Measurements from ENCODE around the gene GCKR. TPM values are rescaled to one million over a fixed set of nuclear protein-coding genes. Genes with fewer than 3 reads are reported as not detected.

Gene GCKR
- total and polyA plus RNA-seq, 2 donors (not counting 3 experiments of a cell fraction or from before 2014, with no cell fraction given): 0.27 to 0.52 TPM

GRCh38 chr2:27492557-27492956, 4.1 kb upstream of the GCKR start:
- FAIRE-seq: no peak
- no peak for TF ChIP-seq POLR2AphosphoS5 (IDR thresholded peaks at IDR 0.05; ENCODE audit: insufficient read depth, low read depth, low read length)
- no peak for TF ChIP-seq JUN (IDR thresholded peaks at IDR 0.05; ENCODE audit: borderline replicate concordance, insufficient read depth, insufficient read length, low read depth)
- TF ChIP-seq GATA2 (IDR thresholded peaks at IDR 0.05; ENCODE audit: insufficient read depth, insufficient read length, low read depth, low read length): no peak
- no peak for TF ChIP-seq EZH2 (IDR thresholded peaks at IDR 0.05; ENCODE audit: borderline replicate concordance, low read depth, low read length, severe bottlenecking)
- H3K27me3 ChIP-seq (ENCODE audit: control insufficient read depth in 2 of 2, insufficient read depth in 2 of 2, low read length in 2 of 2): no peaks in the 10 kb centered on the region

GRCh38 chr2:27493948-27494283, 2.7 kb upstream of the GCKR start:
- H3K4me3 ChIP-seq (replicated peaks in 1 of 3; ENCODE audit: insufficient read depth in 1 of 3, low read depth in 1 of 3, low read length in 3 of 3): no peak overlapping the region
- peaks cover 24% of the 10 kb centered on the region for H3K4me1 ChIP-seq (ENCODE audit: control insufficient read depth, extremely low read depth, insufficient read depth, low read length)
- no peaks in the 10 kb centered on the region for H3K27me3 ChIP-seq (ENCODE audit: control insufficient read depth in 2 of 2, insufficient read depth in 2 of 2, low read length in 2 of 2)
- FAIRE-seq: no peak
- H2AFZ ChIP-seq (ENCODE audit: low read depth, low read length): no peak overlapping the region
- H3K9me1 ChIP-seq (replicated peaks; ENCODE audit: control insufficient read depth, extremely low read depth, insufficient read depth, low read length): no peaks in the 10 kb centered on the region
- TSS peak; percentile 33 for BruUV-seq (replicated peaks)
- no peak for DNase-seq (ENCODE audit: low read depth, low spot score)
- CTCF ChIA-PET: interaction anchor here (3.6 kb wide), 1 partner anchor 190 kb away, joined by 11 read pairs; no protein-coding TSS in a partner anchor
- dilution Hi-C loops (cut with MboI; ENCODE audit: extremely low pct_ligation_motif_present, low sequenced_read_pairs) (no loop called here), intact Hi-C loops (cut with micrococcal nuclease) (loop anchor here (1.0 to 2.0 kb wide), 2 partner anchors 73 to 89 kb away; partner anchors contain the start of gene ZNF512)
- TF ChIP-seq MAX (IDR thresholded peaks at IDR 0.05; ENCODE audit: insufficient read depth, insufficient read length) (no peak), GATA2 (IDR thresholded peaks at IDR 0.05; ENCODE audit: insufficient read depth, insufficient read length, low read depth, low read length) (no peak), CTCF (IDR thresholded peaks at IDR 0.05; ENCODE audit: extremely low read depth in 1 of 2, insufficient read depth in 1 of 2, low read depth in 1 of 2, low read length in 2 of 2) (no peak), MYC (IDR thresholded peaks at IDR 0.05; ENCODE audit: low read depth, low read length) (no peak), POLR2A (IDR thresholded peaks at IDR 0.05; ENCODE audit: low read depth, low read length) (no peak), JUN (IDR thresholded peaks at IDR 0.05; ENCODE audit: borderline replicate concordance, insufficient read depth, insufficient read length, low read depth) (no peak)
- H3K4me2 ChIP-seq (ENCODE audit: insufficient read depth, low read length): peak overlapping the region; percentile 94
- POLR2A ChIA-PET: no interaction called here
- H3K9ac ChIP-seq (replicated peaks; ENCODE audit: extremely low read depth, insufficient read depth, low read length): no peak overlapping the region
- no peaks in the 10 kb centered on the region for H3K79me2 ChIP-seq (ENCODE audit: control insufficient read depth, insufficient read depth, low read length)
- no peaks in the 10 kb centered on the region for H3K9me3 ChIP-seq (replicated peaks; ENCODE audit: control insufficient read depth, insufficient read depth, low read length)
- no peak overlapping the region for H3K27ac ChIP-seq (ENCODE audit: insufficient read depth, low read depth, low read length)
- no peaks in the 10 kb centered on the region for H4K20me1 ChIP-seq (replicated peaks; ENCODE audit: control insufficient read depth, extremely low read depth, insufficient read depth, low read length)
- peaks cover 0 to 4% of the 10 kb centered on the region in 2 experiments for H3K36me3 ChIP-seq (ENCODE audit: control insufficient read depth in 2 of 2, extremely low read depth in 1 of 2, insufficient read depth in 2 of 2, low read length in 2 of 2)

More at GRCh38 chr2:27492557-27492956, 4.1 kb upstream of the GCKR start:
- H3K79me2 ChIP-seq (ENCODE audit: control insufficient read depth, insufficient read depth, low read length): no peaks in the 10 kb centered on the region
- no peak for DNase-seq (ENCODE audit: low read depth, low spot score)
- no peaks in the 10 kb centered on the region for H3K9me3 ChIP-seq (replicated peaks; ENCODE audit: control insufficient read depth, insufficient read depth, low read length)
- H3K36me3 ChIP-seq (ENCODE audit: control insufficient read depth in 2 of 2, extremely low read depth in 1 of 2, insufficient read depth in 2 of 2, low read length in 2 of 2): peaks cover 0 to 4% of the 10 kb centered on the region in 2 experiments
- H3K9ac ChIP-seq (replicated peaks; ENCODE audit: extremely low read depth, insufficient read depth, low read length): no peak overlapping the region
- CTCF ChIA-PET: interaction anchor here (3.6 kb wide), 1 partner anchor 191 kb away, joined by 11 read pairs; no protein-coding TSS in a partner anchor
- H3K9me1 ChIP-seq (replicated peaks; ENCODE audit: control insufficient read depth, extremely low read depth, insufficient read depth, low read length): no peaks in the 10 kb centered on the region
- dilution Hi-C loops (cut with MboI; ENCODE audit: extremely low pct_ligation_motif_present, low sequenced_read_pairs): no loop called here
- no TSS peak for BruUV-seq (replicated peaks)
- no peak overlapping the region for H3K27ac ChIP-seq (ENCODE audit: insufficient read depth, low read depth, low read length)
- no peak overlapping the region for H3K4me2 ChIP-seq (ENCODE audit: insufficient read depth, low read length)
- peaks cover 25% of the 10 kb centered on the region for H3K4me1 ChIP-seq (ENCODE audit: control insufficient read depth, extremely low read depth, insufficient read depth, low read length)
- intact Hi-C loops (cut with micrococcal nuclease): no loop called here
- no peak overlapping the region for H3K4me3 ChIP-seq (replicated peaks in 1 of 3; ENCODE audit: insufficient read depth in 1 of 3, low read depth in 1 of 3, low read length in 3 of 3)
- H4K20me1 ChIP-seq (replicated peaks; ENCODE audit: control insufficient read depth, extremely low read depth, insufficient read depth, low read length): no peaks in the 10 kb centered on the region
- H2AFZ ChIP-seq (ENCODE audit: low read depth, low read length): no peak overlapping the region
- POLR2A ChIA-PET: no interaction called here
